HS-5 (cell line): ENCODE data around the gene GPS2.

Source experiments
- DNase-seq: peaks from one replicate; pipeline ENCODE4 v3.0.0-alpha.2; 2012; ENCODE audit warnings: low read depth

The GPS2 gene

DNA sequence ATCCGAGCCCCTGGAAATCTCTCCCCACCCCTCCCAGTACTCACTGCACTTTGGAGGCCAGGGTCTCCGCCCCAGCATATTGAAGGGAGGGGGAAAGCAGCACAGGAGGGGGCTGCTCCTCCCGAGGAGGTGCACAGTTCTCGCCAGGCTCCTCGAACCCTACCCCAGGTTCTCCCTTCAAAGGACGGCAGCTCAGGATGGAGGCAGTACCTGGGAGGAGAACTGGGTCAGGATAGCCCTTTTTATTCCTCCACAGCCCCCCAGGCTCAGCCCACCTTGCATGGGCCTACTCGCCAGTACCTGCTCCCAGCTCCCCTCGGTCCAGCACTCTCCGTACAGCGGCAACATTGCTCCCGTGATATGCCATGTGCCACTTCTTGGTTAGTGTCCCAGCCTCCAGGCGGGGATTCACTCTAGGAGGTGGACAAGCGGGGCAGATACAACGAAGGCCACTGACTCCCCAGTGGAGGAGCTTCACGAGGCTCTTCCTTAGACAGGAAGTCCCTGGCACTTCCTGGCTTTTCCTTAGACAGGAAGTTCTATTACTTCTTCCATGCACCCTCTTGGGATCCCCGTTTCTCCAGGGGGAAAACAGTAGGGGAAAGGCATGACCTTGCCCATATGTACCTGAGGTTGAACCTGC lies 2.1 kb upstream of the GPS2 start:
- DNase-seq, result no peak

DNA sequence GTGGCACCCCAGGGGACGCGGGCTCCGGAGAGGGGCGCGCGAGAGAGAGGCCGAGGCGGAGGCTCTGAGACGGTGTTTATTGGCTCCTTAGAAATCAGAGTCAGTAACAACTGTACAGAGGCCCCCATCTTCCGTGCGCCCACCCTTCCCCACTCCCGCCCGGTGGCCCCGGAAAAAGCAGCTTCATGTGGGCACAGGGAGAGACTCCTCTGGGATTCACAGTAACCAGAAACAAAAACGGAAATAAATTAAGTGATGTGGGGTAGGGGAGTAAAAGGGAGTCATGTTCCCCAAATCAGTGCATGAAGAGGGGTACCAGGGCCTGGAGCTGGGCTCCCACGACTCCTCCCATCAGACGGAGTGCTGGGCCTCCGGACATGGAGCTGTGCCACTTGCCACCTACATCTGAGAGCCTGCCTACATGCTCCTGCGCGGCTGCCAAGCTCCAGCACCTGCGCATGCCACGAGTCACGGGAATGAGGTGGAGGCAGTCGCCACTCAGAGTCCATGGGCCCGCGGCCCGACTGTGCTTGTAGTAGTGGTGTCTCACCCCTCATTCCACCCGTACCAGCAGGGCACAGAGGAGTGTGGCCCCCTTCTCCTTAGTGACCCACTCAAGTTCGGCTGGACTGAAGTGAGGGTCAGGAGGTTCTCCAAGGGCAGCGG lies 543 bp upstream of the GPS2 start:
- no peak for DNase-seq

DNA sequence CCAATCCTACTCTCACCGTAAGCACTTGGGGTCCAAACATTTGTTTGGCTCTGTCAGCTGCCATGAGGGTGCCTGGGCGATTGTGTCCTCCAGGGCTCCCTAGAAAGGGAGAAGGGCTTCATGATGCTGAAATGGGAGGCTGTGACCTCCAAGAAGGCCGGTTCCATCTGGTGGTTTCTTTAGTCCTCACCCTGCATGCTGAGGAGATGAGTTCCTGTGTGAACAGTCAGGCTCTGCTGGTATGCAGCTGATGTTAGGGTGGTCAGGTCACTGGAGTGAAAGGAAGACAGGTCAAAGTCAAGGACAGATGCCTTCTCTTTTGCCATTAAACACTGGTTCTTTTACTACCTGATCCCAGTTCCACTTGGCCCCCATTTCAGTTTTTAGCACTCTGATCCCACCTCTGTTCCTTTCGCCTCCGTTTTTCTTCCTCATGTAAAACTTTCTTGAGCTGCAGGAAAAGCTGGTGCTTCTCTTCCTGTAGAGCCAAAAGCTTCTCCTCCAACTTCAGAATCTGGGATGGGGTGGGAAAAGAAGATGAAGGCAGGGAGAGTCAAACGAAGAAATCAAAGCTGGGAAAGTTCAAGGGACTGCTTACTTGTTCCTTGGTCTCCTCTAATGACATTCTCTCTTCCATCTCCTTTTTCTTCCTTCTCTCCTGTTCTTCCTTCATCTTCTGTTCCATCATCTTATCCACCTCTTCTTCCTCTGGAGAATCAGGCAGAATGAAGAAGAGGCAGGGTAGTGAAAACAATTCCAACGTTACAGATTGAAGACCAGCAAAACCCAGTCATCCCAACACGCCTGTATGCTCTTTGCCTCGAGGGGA lies 1.1 kb downstream of the GPS2 start:
- DNase-seq, result no peak

DNA sequence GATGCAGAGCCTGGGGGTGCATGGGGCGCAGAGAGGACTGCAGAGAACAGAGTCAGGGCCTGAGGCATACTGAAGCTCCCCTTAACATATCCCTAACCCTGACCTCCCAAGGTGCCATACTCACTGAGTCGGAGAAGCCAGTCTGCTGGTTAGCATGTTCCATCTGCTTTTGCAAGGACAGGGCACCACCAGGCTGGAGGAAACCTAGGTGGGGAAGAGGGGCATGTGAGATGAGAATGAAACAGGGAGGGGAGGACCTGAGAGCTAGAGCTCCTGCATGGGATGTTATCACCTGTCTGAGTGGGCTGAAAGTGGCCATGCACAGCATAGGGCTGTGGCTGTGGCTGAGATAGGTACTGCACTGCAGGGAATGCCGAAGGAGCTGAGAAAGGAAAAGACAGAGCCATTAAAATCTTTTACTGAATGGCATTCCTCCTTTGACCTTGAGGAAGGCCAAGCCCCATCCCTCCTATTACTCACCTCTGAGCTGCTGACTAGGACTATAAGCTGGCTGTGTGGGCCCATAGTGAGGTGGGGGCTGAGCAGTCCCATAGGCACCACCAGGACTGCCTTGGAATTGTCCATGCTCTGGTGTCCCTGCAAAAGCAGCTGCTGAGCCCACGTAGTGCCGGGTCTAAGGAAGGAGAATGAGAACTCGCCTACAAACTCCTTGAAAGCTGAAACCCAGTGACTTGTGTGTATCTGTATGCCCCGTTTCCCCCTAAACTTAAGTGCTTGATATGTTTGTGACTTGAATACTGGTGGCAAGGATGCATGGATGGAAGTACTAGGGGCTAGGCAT lies 1.9 kb downstream of the GPS2 start:
- DNase-seq, result no peak

DNA sequence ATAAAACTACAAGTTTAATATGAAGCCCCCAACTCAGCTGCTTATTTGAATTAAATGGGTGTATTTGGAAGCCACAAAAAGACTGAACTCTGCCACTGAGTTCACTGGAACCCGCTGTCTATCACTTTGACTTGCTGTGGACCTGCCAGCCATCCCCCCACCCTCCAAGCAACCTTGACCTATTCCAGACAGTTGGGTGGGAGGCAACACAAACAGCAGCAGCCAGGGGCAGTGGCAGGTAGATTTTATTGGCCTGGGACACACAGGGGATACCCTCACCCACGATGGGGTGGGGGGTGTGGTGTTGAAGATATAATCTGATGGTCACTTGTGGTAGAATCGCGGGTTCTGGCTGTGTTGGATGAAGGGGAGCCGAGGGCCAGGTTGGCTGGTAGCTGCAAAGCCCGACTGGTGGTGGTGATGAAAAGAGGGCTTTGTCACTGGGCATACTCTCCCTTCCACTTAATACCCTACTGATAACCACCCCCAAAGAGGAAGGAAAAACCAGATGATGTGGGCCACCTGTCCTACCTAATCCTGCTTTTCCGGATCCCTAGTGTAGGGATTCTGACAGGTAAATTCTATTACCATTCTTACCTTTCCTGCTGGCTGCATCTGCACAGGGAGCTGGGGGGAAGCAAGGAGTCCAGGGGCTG lies 2.6 kb downstream of the GPS2 start:
- DNase-seq, result no peak

DNA sequence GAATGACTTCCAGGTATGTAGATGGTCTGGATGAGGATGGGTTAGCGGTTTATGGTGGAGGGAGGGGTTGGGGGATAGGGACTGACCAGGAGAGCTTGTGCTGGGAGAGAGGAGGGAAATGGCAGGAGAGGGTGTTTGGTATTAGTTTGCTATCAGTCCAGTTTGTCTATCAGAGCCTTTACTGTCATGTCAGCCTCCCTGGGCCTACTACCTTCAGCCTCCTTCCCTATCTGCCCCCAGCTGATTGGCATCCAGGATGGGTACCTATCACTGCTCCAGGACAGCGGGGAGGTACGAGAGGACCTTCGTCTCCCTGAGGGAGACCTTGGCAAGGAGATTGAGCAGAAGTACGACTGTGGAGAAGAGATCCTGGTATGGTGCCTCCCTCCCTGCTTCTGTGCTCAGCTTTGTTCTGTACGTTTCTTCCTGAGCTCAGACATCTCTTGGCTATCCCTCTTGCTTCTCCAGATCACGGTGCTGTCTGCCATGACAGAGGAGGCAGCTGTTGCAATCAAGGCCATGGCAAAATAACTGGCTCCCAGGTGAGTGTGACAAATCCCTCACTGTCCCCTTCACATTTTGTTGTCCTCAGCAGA lies 4.0 kb downstream of the GPS2 start:
- no peak for DNase-seq

DNA sequence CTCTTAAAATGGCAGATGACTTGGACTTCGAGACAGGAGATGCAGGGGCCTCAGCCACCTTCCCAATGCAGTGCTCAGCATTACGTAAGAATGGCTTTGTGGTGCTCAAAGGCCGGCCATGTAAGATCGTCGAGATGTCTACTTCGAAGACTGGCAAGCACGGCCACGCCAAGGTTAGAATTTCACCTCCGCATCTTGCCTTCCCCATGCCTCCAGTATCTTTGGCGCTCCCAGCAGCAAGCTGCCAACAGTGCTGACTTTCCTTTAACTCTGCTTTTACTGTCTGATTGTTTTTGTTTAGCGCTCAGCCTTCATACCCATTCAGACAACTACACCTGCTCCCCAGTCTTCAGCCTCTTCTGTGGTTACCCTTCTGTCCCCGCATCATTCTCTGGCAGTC lies 5.5 kb downstream of the GPS2 start:
- no peak for DNase-seq

DNA sequence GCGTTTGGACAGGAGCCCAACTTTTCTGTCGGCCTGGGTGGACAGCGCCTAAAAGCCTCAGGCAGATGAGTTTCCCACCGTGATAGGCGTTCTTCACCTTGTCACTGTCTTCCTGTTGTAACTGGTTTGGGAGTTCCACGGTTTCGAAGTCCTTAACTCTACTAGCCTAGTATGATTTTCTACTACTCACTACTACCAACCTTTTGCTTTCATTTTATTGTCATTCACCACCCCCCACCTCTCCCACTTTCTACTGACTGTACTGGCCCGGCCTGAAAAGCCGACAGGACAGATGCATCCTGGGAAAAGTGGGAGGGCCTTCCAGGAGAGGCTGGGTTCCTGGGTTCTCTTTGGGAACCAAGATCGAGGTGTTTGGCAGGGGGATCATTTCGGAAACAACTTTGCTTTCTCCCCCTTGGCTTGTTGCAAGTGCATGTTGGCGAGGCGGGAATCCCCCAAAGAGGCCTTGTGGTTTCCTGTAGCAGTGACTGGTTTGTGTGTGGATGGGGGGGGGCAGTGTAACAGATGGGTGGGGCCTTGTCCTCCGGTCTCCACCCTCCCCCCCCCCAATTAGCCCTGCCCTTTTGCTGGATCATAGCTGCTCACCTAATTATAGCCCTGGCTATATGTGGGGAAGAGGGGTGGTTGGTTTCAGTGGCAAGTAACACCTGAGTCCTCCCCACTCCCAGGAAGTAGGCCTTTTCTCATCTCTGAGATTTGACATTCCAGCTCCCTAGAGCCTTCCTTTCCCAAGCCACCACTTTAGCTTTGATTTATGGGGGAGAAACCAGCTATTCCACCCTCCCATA lies 6.3 kb downstream of the GPS2 start:
- DNase-seq, result peak; percentile 76

DNA sequence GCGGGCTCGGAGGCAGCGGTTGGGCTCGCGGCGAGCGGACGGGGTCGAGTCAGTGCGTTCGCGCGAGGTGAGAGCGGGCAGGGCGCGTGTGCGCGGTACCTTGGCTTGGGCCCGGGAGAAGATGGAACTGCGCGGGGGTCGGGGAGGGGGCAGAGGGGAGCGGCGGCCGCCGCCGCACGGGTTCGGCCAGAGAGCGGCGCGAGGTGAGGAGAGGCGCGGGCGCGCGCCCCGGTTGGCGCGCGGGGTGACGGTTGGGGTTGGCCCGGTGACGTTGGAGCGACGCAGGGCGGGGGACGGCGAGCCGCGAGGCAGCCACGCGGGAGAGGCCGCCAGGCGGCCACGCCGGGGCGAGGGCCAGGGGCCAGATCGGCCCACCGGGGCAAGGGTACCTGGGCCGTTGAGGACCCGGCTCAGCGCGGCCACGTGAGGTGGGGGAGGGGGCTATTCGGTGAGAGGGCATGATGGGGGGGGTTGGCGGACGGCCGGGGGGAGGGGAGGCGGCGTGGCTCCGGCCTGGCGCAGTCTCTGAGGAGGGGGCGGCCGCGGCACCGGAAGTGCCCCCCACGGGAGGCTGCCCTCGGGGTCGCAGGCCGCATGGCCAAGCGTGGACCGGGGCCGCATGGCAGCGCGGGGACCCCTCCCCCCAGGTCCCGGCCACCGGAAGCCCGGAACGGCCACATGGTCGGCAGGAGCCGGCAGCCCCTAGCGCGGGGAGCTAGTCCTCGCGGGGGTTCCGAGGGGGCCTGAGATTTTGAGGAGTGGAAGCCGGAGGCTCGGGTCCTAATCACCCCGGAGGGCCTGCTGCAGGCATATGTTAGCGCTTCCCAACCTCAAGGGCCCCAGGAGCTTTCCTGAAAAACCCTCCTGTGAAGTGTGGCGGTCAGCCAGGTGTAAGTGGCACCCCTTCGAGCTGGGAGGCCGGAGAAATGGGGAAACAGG lies 7.2 kb downstream of the GPS2 start:
- no peak for DNase-seq

DNA sequence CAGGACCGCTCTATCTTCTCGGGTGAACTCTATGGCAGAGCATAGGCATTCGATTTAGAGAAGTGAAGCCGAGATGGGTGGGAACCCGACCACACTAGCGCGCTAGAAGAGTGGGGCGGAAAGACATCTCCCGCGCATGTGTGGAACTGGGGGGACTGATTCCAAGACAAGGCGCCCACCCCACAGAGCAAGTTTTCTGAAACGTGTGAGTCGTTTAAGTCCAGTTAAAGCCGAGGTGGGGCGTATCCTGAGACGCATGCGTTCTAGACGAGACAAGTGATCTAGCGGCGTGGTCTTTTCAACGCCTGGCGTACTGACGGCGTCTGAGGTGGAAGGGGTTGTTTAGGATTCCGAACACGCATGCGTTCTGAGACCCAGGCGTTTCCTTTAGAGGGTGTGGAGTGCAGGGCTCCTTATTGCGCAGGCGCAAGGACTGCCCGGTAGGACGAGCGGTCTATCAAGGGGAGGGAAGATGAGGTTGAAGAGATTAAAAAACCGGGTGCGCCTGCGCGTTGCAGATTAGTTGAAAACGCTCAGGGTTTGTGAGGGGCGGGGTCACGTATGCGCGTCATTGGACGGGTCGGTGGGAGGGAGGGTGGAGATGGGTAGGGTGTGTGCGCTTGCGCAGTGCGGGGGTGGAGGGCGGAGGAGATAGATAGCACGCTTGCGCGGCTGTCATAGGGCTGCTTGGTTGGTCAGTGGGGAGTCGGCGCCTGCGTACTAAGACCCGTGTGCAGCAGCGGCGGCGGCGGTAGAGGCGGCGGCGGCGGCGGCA lies 8.1 kb downstream of the GPS2 start, which contains the start of gene EIF5A:
Gene EIF5A (plus strand): TSS at position 718 of the 775 bp plus-strand sequence. CDS start 2,008 bp downstream, outside the sequence.
- peak; percentile 100 for DNase-seq

DNA sequence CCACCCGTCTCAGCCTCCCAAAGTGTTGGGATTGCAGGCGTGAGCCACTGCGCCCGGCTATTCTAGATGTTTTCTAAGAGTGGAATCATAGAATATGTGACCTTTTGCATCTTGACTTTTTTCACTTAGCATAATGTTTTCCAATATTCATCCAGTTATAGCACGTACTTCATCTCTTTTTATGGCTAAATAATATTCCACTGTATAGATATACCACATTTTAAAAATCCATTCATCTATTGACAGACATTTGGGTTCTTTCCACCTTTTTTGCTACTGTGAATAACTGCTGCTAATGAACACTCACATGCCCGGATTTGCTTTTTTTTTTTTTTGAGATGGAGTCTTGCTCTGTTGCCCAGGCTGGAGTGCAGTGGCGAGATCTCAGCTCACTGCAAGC lies 11.0 kb downstream of the GPS2 start:
- no peak for DNase-seq

DNA sequence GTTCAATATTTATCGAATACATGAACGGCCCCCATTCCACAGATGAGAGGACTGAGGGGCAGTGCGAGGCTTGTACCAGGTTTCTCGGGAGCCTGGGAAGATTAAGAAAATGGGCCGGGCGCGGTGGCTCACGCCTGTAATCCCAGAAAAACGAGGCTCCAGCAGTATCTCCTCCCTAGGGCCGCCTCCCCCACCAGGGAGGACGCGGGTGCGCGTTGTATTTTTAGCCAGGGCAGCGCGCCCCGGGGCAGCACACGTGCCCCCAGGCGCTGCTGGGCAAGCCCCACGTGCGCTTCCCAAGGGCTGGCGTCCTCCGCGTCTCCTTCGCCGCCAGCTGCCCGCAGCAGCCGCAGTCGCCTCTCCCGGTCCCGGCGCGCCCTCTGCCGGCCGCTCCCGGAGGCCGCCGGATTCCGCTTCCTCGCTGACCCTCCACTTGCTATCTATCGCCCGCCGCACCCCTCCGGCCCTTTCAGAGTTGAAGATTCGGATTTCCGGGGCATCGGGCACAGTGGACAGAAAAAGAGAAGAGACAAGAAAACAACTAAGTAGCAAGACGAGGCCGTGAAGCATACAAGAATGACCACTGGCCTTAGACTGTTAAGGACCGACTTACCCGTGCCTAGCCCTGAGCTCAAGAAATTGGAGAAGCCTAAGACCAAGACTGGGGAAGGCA lies 18.8 kb downstream of the GPS2 start:
- DNase-seq, result no peak

DNA sequence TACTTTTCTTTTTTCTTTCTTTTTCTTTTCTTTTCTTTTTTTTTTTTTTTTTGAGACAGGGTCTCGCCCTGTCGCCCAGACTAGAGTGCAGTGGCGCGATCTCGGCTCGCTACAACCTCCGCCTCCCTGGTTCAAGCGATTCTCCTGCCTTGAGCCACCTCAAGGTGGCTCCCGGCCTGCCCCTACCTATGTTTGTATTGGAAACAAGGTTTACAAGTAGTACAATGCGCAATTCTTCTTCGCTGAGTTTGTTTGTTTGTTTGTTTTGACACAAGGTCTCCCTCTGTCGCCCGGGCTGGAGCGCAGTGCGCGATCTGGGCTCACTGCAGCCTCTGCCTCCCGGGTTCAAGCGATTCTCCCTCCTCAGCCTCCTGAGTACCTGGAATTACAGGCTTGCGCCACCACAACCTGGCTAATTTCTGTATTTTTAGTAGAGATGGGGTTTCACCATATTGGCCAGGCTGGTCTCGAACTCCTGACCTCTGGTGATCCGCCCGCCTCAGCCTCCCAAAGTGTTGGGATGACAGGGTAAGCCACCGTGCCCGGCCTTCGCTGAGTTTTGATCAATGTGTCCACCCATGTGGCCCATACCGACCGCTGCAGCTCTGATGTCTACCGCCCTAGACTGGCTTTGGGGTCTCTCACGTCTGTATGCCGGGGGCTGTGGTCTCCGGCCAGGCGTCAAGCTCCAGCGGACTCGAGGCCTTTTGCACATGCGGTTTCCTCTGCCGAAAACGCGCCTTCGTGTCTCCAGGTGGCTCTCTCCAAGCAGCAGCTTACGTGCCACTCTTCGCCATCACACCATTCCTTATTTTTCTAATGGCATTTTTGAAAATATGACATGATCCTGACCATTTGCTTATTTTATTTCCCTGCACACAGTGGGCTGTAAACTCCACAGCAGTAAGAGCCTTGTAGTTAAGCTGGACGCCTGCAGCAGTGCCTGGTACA lies 19.7 kb downstream of the GPS2 start:
- no peak for DNase-seq

DNA sequence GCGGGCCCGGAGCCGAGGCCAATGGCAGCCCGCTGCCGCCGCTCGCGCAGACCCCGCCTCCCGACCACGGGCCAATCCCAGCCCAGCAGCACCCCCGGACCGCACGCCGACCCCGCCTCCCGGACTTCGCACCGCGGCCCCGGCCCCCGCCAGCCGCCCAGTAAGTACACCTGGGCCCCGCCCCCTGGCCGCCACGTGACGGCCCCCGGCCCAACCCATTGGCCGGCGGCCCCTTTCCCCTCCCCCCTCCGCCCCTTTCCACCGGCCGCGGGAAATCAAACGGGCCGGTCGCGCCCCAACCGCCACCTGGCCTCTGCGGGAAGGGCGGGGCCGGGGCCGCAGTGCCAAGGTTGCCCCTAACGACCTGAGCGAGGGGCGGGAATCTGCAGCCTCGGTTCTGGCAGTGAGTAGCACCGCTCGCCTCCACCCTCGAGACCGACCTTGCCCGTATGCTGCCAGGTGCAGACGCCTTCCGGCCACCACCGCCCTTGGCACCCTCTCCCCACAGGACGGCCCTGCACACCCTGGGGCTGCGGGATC lies 20.5 kb downstream of the GPS2 start, which contains the start of gene YBX2:
Gene YBX2 (minus strand): TSS at position 26 of the 540 bp plus-strand sequence. CDS start 139 bp downstream, outside the sequence.
- DNase-seq, result no peak

DNA sequence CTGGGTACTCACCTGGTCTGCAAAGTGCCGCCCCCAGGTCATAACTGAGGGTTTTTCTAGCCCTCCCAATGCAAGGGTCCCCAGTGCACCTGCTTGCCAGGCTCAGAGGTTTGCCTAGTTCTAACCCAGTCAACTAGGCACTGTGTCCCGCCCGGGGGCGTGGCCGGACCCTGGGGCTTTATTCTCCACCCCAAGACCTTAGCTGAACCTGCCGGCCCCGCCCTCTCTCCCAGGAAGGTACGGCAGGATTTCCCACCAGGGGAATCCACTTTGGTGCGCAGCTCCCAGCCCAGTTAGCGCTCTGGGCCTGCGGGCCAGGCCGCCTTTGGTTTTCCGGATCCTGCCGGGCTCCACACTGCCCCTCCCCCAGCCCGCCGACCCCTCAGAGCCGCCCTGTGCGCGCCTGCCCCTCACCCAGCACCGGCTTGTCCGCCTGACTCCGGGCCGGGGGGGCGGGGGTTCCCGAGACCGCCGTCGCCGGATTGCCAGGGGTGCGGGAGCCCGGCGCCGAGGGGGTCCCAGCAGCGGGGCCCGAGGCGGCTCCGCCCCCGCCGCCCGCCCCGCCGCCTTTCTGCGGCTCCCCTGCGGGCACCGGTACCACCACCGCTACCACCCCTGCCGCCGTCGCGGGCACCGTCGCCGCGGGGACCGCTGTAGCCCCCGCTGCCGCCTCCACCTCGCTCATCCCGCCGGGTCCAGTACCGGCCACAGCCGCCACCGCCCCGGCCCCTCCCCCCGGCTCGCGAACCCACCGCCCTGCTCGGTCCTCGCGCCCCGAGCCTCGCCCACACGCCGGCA lies 21.1 kb downstream of the GPS2 start:
- DNase-seq, result no peak
